Measurements from ENCODE around the gene JMJD6.
A peak's percentile ranks its signal among the peaks of the same experiment; 100 is the strongest.
"Not testable (repeated sequence)": the region's sequence is repeated elsewhere in the genome, so short reads cannot be mapped to it uniquely, and the experiment has no call there.

Gene JMJD6

GRCh38 chr17:76716146-76716838 lies 10.1 kb downstream of the JMJD6 start:
- Histone ChIP-seq H3K36me3 (peaks cover 85% of the 10 kb centered on the region), H3K27me3 (ENCODE audit: insufficient read depth, low read depth, severe bottlenecking) (no peaks in the 10 kb centered on the region), H3K4me3 (ENCODE audit: low read depth, low read length) (no peak overlapping the region), H3K27ac (peak overlapping the region; percentile 28), H3K9me3 (ENCODE audit: severe bottlenecking) (no peaks in the 10 kb centered on the region)
- peak; percentile 55 for DNase-seq
- no peak for TF ChIP-seq CTCF (IDR thresholded peaks at IDR 0.05; ENCODE audit: low read depth, low read length)

GRCh38 chr17:76715496-76715830 lies 10.9 kb downstream of the JMJD6 start:
- Histone ChIP-seq H3K36me3 (peaks cover 77% of the 10 kb centered on the region), H3K27ac (no peak overlapping the region), H3K9me3 (ENCODE audit: severe bottlenecking) (no peaks in the 10 kb centered on the region), H3K27me3 (ENCODE audit: insufficient read depth, low read depth, severe bottlenecking) (no peaks in the 10 kb centered on the region), H3K4me3 (ENCODE audit: low read depth, low read length) (no peak overlapping the region)
- no peak for DNase-seq
- no peak for TF ChIP-seq CTCF (IDR thresholded peaks at IDR 0.05; ENCODE audit: low read depth, low read length)

GRCh38 chr17:76714822-76715495 lies 11.4 kb downstream of the JMJD6 start:
- H3K27ac ChIP-seq: no peak overlapping the region
- peaks cover 72% of the 10 kb centered on the region for H3K36me3 ChIP-seq
- H3K9me3 ChIP-seq (ENCODE audit: severe bottlenecking): no peaks in the 10 kb centered on the region
- no peaks in the 10 kb centered on the region for H3K27me3 ChIP-seq (ENCODE audit: insufficient read depth, low read depth, severe bottlenecking)
- H3K4me3 ChIP-seq (ENCODE audit: low read depth, low read length): no peak overlapping the region
- peak; percentile 58 for TF ChIP-seq CTCF (IDR thresholded peaks at IDR 0.05; ENCODE audit: low read depth, low read length)
- peak; percentile 70 for DNase-seq

DNA sequence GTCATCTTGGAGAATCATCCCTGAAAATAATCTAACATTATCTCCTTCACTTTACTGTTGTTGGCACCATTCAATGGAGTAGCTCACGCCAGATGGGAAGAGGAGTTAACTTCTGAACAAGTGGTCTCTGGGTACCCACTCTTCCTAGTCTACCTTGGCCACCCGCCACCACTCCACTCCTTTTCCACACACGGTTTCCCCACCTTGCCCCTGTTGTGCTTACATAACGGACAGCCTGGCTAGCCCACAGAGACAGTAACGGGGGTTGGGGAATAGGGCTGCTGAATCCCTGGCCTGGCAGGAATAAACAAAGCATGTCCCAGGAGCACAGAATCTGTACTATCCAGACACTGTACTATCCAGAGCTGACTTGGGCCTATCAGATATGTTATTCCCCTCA lies 12.1 kb downstream of the JMJD6 start:
- peak overlapping the region; percentile 11; the same call in 1 of the 2 replicates for H3K27ac ChIP-seq
- H3K27me3 ChIP-seq (ENCODE audit: insufficient read depth, low read depth, severe bottlenecking): no peaks in the 10 kb centered on the region
- TF ChIP-seq CTCF (IDR thresholded peaks at IDR 0.05; ENCODE audit: low read depth, low read length): no peak
- peaks cover 66% of the 10 kb centered on the region for H3K36me3 ChIP-seq
- H3K9me3 ChIP-seq (ENCODE audit: severe bottlenecking): no peaks in the 10 kb centered on the region
- no peak overlapping the region for H3K4me3 ChIP-seq (ENCODE audit: low read depth, low read length)
- DNase-seq: no peak

GRCh38 chr17:76713765-76714164 lies 12.6 kb downstream of the JMJD6 start:
- Histone ChIP-seq H3K27ac (no peak overlapping the region), H3K9me3 (ENCODE audit: severe bottlenecking) (no peaks in the 10 kb centered on the region), H3K36me3 (peaks cover 60% of the 10 kb centered on the region), H3K4me3 (ENCODE audit: low read depth, low read length) (no peak overlapping the region), H3K27me3 (ENCODE audit: insufficient read depth, low read depth, severe bottlenecking) (no peaks in the 10 kb centered on the region)
- no peak for DNase-seq
- no peak for TF ChIP-seq CTCF (IDR thresholded peaks at IDR 0.05; ENCODE audit: low read depth, low read length)

- H3K27me3 ChIP-seq (ENCODE audit: insufficient read depth, low read depth, severe bottlenecking); H3K4me3 ChIP-seq (ENCODE audit: low read depth, low read length); DNase-seq; H3K9me3 ChIP-seq (ENCODE audit: severe bottlenecking): not testable (repeated sequence)
- Histone ChIP-seq H3K27ac (peak overlapping the region; percentile 91), H3K36me3 (peaks cover 46% of the 10 kb centered on the region)
Observed at GRCh38 chr17:76712321-76712720, 14.1 kb downstream of the JMJD6 start.

Data from WERI-Rb-1 (cell line).